GM19397 (cell line): ENCODE data around the gene E2F3.
A peak's percentile ranks its signal among the peaks of the same experiment; 100 is the strongest.
"Not testable (repeated sequence)": the region's sequence is repeated elsewhere in the genome, so short reads cannot be mapped to it uniquely, and the experiment has no call there.

ENCODE experiments used
- ATAC-seq: cut with Tn5 transposase; IDR thresholded peaks from one replicate; pipeline ENCODE4 v1.9.1; 2021; ENCODE audit warnings: mild to moderate bottlenecking, moderate library complexity; ENCODE audit not compliant: unreplicated experiment

Gene E2F3

GRCh38 chr6:20525208-20525607 lies 123.5 kb downstream of the E2F3 start:
- ATAC-seq, result not testable (repeated sequence)

- ATAC-seq, result not testable (repeated sequence)
Observed at GRCh38 chr6:20529086-20529448, 127.4 kb downstream of the E2F3 start.

- no peak for ATAC-seq
Observed at GRCh38 chr6:20532881-20533280, 131.2 kb downstream of the E2F3 start.

DNA sequence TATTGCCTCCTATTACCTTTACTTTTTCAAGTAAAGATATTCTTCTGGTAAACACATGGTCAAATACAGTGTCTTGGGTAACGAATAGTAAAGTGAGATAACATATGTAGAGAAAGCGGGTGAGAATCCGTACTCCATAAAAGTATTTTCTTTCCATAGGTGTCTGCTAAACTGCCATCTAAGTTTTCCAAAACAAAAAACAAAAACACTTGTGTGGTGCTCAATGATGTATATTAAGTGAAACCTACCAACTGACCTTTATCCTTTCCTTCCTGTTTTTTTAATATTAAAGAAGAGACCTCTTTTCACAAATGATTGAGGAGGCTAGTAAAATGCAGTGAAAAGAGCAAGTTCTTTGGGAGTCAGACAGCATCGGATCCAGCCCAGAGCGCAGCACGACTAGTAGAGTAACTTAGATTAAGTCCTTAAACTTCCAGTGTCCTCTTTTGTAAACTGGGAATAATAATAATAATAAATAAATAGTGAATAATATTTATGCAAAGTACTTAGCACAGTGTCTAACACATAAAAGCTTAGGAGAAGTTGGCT lies 132.1 kb downstream of the E2F3 start:
- no peak for ATAC-seq

GRCh38 chr6:20534295-20535262 lies 132.9 kb downstream of the E2F3 start, which contains the start of gene CDKAL1:
Gene CDKAL1 (plus strand): TSS chr6:20534457. CDS start chr6:20546351, 11,894 bp downstream.
- ATAC-seq, result peak; percentile 89

DNA sequence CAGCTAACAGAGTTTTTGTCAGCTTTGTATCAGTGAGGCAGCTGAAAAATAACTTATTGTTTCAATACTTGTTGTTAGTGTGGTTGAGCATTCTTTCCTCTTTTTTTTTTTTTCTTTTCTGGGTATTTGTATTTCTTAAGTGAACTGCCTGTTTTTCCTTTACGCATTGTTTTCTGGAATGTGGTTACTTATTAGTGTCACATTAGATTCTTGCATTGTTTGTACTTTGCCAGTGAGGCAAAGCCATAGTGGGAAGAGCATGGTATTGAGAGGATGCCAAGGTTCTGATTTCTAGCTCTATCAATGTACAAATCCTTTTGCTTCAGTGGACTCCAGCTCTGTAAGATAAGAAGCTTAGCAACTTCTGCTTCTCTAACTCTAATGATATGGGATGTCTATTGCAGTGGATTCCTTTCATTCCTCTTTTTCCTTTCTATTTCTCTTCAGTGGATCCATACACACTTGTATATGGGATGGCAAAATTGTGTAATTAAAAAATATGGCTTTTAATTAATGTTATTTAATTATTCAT lies 136.5 kb downstream of the E2F3 start:
- ATAC-seq, result no peak

DNA sequence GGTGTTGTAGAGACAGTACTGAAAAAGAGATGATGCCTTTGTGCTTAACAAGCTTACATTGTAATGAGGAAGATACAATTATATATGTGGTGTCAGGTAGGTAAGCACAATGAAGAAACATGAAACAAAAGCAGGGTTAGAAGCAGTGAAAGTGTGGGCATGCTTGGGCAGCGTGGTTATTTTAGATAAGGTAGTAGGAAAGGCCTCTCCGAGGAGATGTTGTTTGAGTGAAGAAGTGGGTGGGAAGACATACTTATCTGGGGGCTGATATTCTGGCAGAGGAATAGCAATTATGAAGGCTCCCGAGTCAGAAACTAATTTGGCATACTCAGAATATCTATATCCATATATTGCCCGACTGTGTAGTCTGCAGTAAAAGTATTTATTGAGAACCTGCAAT lies 137.2 kb downstream of the E2F3 start:
- no peak for ATAC-seq

DNA sequence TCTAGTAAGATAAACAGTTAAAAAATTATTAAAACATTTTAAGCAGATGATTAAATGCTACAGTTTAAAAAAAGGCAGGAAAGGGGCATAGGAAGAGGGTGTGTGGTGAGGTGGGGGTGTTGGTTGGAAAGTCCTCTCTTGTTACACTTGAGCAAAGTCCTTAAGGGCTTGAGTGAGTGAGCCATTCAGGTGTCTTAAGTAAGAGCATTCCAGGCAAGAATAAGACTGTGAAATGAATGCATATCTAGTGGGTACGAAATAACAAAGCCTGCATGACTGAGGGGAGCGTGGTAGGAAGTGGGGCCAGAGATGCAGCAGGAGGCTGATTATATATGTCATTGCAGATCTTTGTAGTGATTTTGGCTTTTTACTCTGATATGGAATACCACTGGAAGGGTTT lies 137.7 kb downstream of the E2F3 start:
- ATAC-seq, result no peak

DNA sequence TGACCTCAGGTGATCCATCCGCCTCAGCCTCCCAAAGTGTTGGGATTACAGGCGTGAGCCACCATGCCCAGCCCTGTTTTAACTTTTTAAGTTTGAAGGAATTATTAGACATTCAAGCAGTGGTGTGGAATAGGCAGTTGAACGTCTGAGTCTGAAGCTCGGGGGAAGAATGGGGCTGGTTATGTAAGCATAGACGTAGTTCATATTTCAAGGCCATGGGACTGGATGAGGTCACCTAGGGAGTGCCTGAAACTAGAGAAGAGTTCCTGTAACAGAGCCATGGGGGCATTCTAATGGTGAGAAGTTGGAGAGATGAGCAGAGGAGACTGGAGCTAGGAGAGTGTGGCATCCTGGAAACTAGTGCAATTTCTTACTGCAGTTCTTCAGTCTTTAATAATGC lies 139.0 kb downstream of the E2F3 start:
- ATAC-seq, result no peak

DNA sequence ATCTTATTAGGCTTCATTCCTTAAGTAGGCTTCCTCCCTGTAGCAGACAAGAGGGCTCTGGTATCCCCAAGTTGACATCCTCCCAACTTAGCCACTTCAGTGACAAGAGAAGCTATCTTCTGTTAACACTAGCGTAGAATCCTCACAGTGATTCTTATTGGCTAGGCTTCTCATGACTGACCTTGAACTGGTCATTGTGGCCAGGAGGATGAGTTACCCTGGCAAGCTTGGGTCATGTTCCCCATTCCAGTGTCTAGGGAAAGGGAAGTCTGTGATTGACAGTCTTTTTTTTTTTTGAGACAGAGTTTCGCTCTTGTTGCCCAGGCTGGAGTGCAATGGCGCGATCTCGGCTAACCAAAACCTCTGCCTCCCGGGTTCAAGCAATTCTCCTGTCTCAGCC lies 139.7 kb downstream of the E2F3 start:
- no peak for ATAC-seq

- ATAC-seq, result peak; percentile 99
Observed at GRCh38 chr6:20542927-20543602, 141.4 kb downstream of the E2F3 start.
